Gastroesophageal sphincter (tissue), 4 donors: ENCODE results near the gene LRRC28. TPM values are rescaled to one million over a fixed set of nuclear protein-coding genes. Genes with fewer than 3 reads are reported as not detected.
"Not testable (repeated sequence)": the region's sequence is repeated elsewhere in the genome, so short reads cannot be mapped to it uniquely, and the experiment has no call there.

Source experiments
- ATAC-seq: fragments of 150-250 bp; one replicate; pipeline ENCODE4 v1.9.1; 2016; ENCODE audit warnings: mild to moderate bottlenecking, moderate library complexity
- H3K27ac ChIP-seq, 4 donors: fragments of 200-600 bp; sonication (generic) in 3 of 4; 1 replicate in 3 of 4; 2 replicates in 1 of 4; pipeline ENCODE4 v1.5.1; 2016 to 2019
- H3K27me3 ChIP-seq: fragments of 200-600 bp; sonication (generic); one replicate; pipeline ENCODE4 v1.5.1; 2019
- H3K36me3 ChIP-seq, 2 donors: fragments of 200-600 bp; sonication (generic); one replicate each; pipeline ENCODE4 v1.5.1; 2019; ENCODE audit warnings: control low read depth in 1 of 2
- H3K4me1 ChIP-seq, 3 donors: fragments of 200-600 bp; sonication (generic); 1 replicate in 2 of 3; 2 replicates in 1 of 3; pipeline ENCODE4 v1.5.1; 2016 to 2019; ENCODE audit warnings: control low read depth in 2 of 3
- H3K4me3 ChIP-seq, 2 donors: fragments of 200-600 bp; sonication (generic); one replicate each; pipeline ENCODE4 v1.5.1; 2019; ENCODE audit warnings: mild to moderate bottlenecking in 1 of 2, moderate library complexity in 1 of 2
- H3K9me3 ChIP-seq, 3 donors: fragments of 200-600 bp; sonication (generic); one replicate each; pipeline ENCODE4 v1.5.1; 2017 to 2019; ENCODE audit warnings: control low read depth in 2 of 3
- CTCF ChIP-seq, 4 experiments: fragments of 200-600 bp in 2 of 4; fragments of 450-650 bp in 2 of 4; sonication (generic) in 1 of 4; IDR thresholded peaks; one replicate each; pipeline ENCODE4 v1.5.1; 2017 to 2019; ENCODE audit warnings: antibody characterized with exemption in 4 of 4, mild to moderate bottlenecking in 2 of 4, moderate library complexity in 2 of 4
- EP300 ChIP-seq: sonication (generic); formaldehyde crosslinking; IDR thresholded peaks from one replicate; pipeline ENCODE4 v1.6.1; 2017; ENCODE audit warnings: antibody characterized with exemption, mild to moderate bottlenecking
- POLR2A ChIP-seq, 2 donors: fragments of 450-650 bp; IDR thresholded peaks; one replicate each; pipeline ENCODE4 v1.6.1; 2017; ENCODE audit warnings: antibody characterized with exemption in 2 of 2, mild to moderate bottlenecking in 2 of 2, moderate library complexity in 1 of 2
- POLR2AphosphoS5 ChIP-seq: sonication (generic); formaldehyde crosslinking; IDR thresholded peaks from one replicate; pipeline ENCODE4 v1.6.1; 2017; ENCODE audit warnings: antibody characterized with exemption
- WGBS, 2 donors: methylation state at CpG; one replicate each; pipeline ENCODE4 v1.1.5; 2018; ENCODE audit warnings: low coverage in 1 of 2; 5-methylcytosine and 5-hydroxymethylcytosine counted together
- total RNA-seq, 4 donors: library from RNA; depleted of rRNA; stranded (reverse); fragments of >200 nt; gene quantifications; one replicate each; pipeline ENCODE4 v1.1.0, GENCODE V29; 2016

LRRC28 gene
- total RNA-seq, 4 donors from 2014 or later, result 26.1 to 47.2 (median 28.5) TPM

- WGBS, 2 donors, result 55 to 75% methylated on average over 3 of the region's 3 CpGs
- Histone ChIP-seq H3K27ac (peak overlapping the region in 1 of 4 donors; percentile 6), H3K36me3 (peaks cover 0 to 61% of the 10 kb centered on the region in 2 donors), H3K27me3 (no peaks in the 10 kb centered on the region), H3K9me3 (no peaks in the 10 kb centered on the region), H3K4me1 (no peaks in the 10 kb centered on the region), H3K4me3 (no peak overlapping the region)
- no peak for ATAC-seq
- TF ChIP-seq EP300, result no peak
- TF ChIP-seq POLR2A (IDR thresholded peaks at IDR 0.05), result no peak
- TF ChIP-seq CTCF (IDR thresholded peaks at IDR 0.05), result no peak
- no peak for TF ChIP-seq POLR2AphosphoS5
These were observed 24.5 kb upstream of the LRRC28 start for GRCh38 chr15:99226802-99227201.

GRCh38 chr15:99228120-99228770 lies 23.0 kb upstream of the LRRC28 start:
- no peak for ATAC-seq
- H3K27me3 ChIP-seq, result no peaks in the 10 kb centered on the region
- no peaks in the 10 kb centered on the region for H3K4me1 ChIP-seq
- no peak overlapping the region for H3K4me3 ChIP-seq
- WGBS, 2 donors, result 93 to 94% methylated on average over 3 of the region's 3 CpGs
- no peaks in the 10 kb centered on the region for H3K9me3 ChIP-seq
- H3K36me3 ChIP-seq, result peaks cover 0 to 48% of the 10 kb centered on the region in 2 donors
- H3K27ac ChIP-seq, result no peak overlapping the region
- no peak for TF ChIP-seq POLR2A (IDR thresholded peaks at IDR 0.05)
- no peak for TF ChIP-seq POLR2AphosphoS5
- TF ChIP-seq EP300, result no peak
- TF ChIP-seq CTCF (IDR thresholded peaks at IDR 0.05), result no peak

- ATAC-seq, result no peak
- 97 to 100% methylated on average over 4 of the region's 4 CpGs for WGBS, 2 donors
- peaks cover 0 to 38% of the 10 kb centered on the region in 2 donors for H3K36me3 ChIP-seq
These were observed 20.4 kb upstream of the LRRC28 start for GRCh38 chr15:99230867-99231266.

GRCh38 chr15:99232740-99233139 lies 18.5 kb upstream of the LRRC28 start:
- Histone ChIP-seq H3K4me3 (no peak overlapping the region), H3K27ac (no peak overlapping the region), H3K9me3 (no peaks in the 10 kb centered on the region), H3K36me3 (peaks cover 0 to 28% of the 10 kb centered on the region in 2 donors), H3K4me1 (no peaks in the 10 kb centered on the region), H3K27me3 (no peaks in the 10 kb centered on the region)
- TF ChIP-seq EP300 (no peak), CTCF (IDR thresholded peaks at IDR 0.05) (no peak), POLR2A (IDR thresholded peaks at IDR 0.05) (no peak), POLR2AphosphoS5 (no peak)
- 96 to 100% methylated on average over 2 of the region's 2 CpGs for WGBS, 2 donors
- no peak for ATAC-seq

More at GRCh38 chr15:99230867-99231266, 20.4 kb upstream of the LRRC28 start:
- no peak overlapping the region for H3K27ac ChIP-seq
- H3K27me3 ChIP-seq, result no peaks in the 10 kb centered on the region
- no peaks in the 10 kb centered on the region for H3K4me1 ChIP-seq
- no peak overlapping the region for H3K4me3 ChIP-seq
- no peaks in the 10 kb centered on the region for H3K9me3 ChIP-seq
- TF ChIP-seq EP300 (no peak), CTCF (IDR thresholded peaks at IDR 0.05) (no peak), POLR2AphosphoS5 (no peak)

GRCh38 chr15:99234160-99234559 lies 17.1 kb upstream of the LRRC28 start:
- H3K36me3 ChIP-seq, result peaks cover 0 to 33% of the 10 kb centered on the region in 2 donors
- not testable (repeated sequence) for H3K4me1 ChIP-seq, H3K27ac ChIP-seq, H3K27me3 ChIP-seq, H3K9me3 ChIP-seq, H3K4me3 ChIP-seq, ATAC-seq
- 91 to 95% methylated on average over 5 to 6 of the region's 6 CpGs for WGBS, 2 donors
